GM12878 (cell line): ENCODE data around the gene GEMIN2. TPM values are rescaled to one million over a fixed set of nuclear protein-coding genes. Genes with fewer than 3 reads are reported as not detected.

Experiments
- ATAC-seq: fragments of 200-7000 bp; cut with Tn5 transposase; 3 replicates; pipeline ENCODE4 v1.9.1; 2020; ENCODE audit warnings: mild to moderate bottlenecking, moderate library complexity
- BruUV-seq: library from RNA; stranded (reverse); fragments of 400-500 nt; replicated peaks from 2 replicates; lab custom pipeline; 2021; lab: Mats Ljungman, UMichigan
- CTCF ChIA-PET: fragments of 300-600 bp; sonication (Branson Sonifier 250); formaldehyde crosslinking; extraction: SDS; loops from one replicate; lab custom pipeline; 2021; ENCODE audit warnings: inconsistent platforms; lab: Yijun Ruan, JAX
- POLR2A ChIA-PET: fragments of 350-600 bp; formaldehyde crosslinking; extraction: SDS; loops from one replicate; lab custom pipeline; 2021; ENCODE audit warnings: inconsistent platforms; lab: Charles Lee
- RAD21 ChIA-PET: fragments of 300-600 bp; sonication (Branson Sonifier 250); formaldehyde crosslinking; loops from one replicate; lab custom pipeline; 2023; ENCODE audit warnings: antibody characterized with exemption; ENCODE audit not compliant: unreplicated experiment; lab: Charles Lee
- SMC1A ChIA-PET: fragments of 300-600 bp; sonication (Branson Sonifier 250); formaldehyde crosslinking; loops from one replicate; lab custom pipeline; 2023; ENCODE audit not compliant: unreplicated experiment, uncharacterized antibody; lab: Charles Lee
- DNase-seq: peaks from one replicate; pipeline ENCODE4 v3.0.0-alpha.2; 2011; ENCODE audit warnings: low read depth, low spot score
- FAIRE-seq: peaks from 3 replicates; lab custom pipeline; 2011; peaks lifted over from hg19 to GRCh38; lab: Jason Lieb, UNC
- H2AFZ ChIP-seq: 2 replicates; pipeline ENCODE4 v1.6.0; 2011; ENCODE audit warnings: low read depth, low read length, control low read depth; ENCODE audit not compliant: control insufficient read depth
- H3K27ac ChIP-seq: 2 replicates; pipeline ENCODE4 v1.5.1; 2011; ENCODE audit warnings: control low read depth; ENCODE audit not compliant: control insufficient read depth, insufficient read depth
- H3K27me3 ChIP-seq, 2 experiments: replicated peaks in 1 of 2; 2 replicates each; pipeline versions ENCODE4 v1.6.0 to v1.6.1; 2011; ENCODE audit warnings: low read length in 1 of 2; ENCODE audit not compliant: control insufficient read depth in 2 of 2, insufficient read depth in 2 of 2
- H3K36me3 ChIP-seq, 2 experiments: 2 replicates each; pipeline ENCODE4 v1.5.1; 2011; ENCODE audit warnings: low read length in 1 of 2; ENCODE audit not compliant: control insufficient read depth in 2 of 2, insufficient read depth in 2 of 2
- H3K4me1 ChIP-seq: 2 replicates; pipeline ENCODE4 v1.6.1; 2011; ENCODE audit warnings: mild to moderate bottlenecking, low read length, moderate library complexity, mixed read lengths; ENCODE audit not compliant: control insufficient read depth, insufficient read depth
- H3K4me2 ChIP-seq: 2 replicates; pipeline ENCODE4 v1.6.0; 2011; ENCODE audit warnings: control low read depth; ENCODE audit not compliant: control insufficient read depth, insufficient read depth
- H3K4me3 ChIP-seq: fragments of 200-600 bp; sonication (generic); 2 replicates; pipeline ENCODE4 v1.5.1; 2016
- H3K79me2 ChIP-seq: 2 replicates; pipeline ENCODE4 v1.6.0; 2011; ENCODE audit warnings: low read length; ENCODE audit not compliant: control insufficient read depth, insufficient read depth
- H3K9ac ChIP-seq: 2 replicates; pipeline ENCODE4 v1.8.0; 2011; ENCODE audit warnings: low read length, control low read depth, mixed read lengths; ENCODE audit not compliant: control insufficient read depth, insufficient read depth
- H3K9me3 ChIP-seq: replicated peaks from 3 replicates; pipeline ENCODE4 v1.5.1; 2011; ENCODE audit warnings: mild to moderate bottlenecking, low read length; ENCODE audit not compliant: control insufficient read depth, insufficient read depth
- H4K20me1 ChIP-seq: 2 replicates; pipeline ENCODE4 v1.6.0; 2011; ENCODE audit not compliant: control insufficient read depth, insufficient read depth
- CHD2 ChIP-seq: IDR thresholded peaks from 2 replicates; pipeline ENCODE4 v1.6.1; 2011; ENCODE audit warnings: low read depth, low read length, improper control_type of control experiment, borderline replicate concordance
- EGR1 ChIP-seq, 2 experiments: IDR thresholded peaks; 1 replicate in 1 of 2; 2 replicates in 1 of 2; pipeline ENCODE4 v1.6.1; 2011 to 2012; ENCODE audit warnings: low read depth in 2 of 2, low read length in 2 of 2, borderline replicate concordance in 1 of 2, mild to moderate bottlenecking in 1 of 2, moderate library complexity in 1 of 2
- HDGF ChIP-seq: fragments of 450-650 bp; IDR thresholded peaks from 2 replicates; pipeline ENCODE4 v1.6.1; 2016; ENCODE audit warnings: antibody characterized with exemption
- HSF1 ChIP-seq: fragments of 150-350 bp; IDR thresholded peaks from 2 replicates; pipeline ENCODE4 v1.6.1; 2014; ENCODE audit warnings: mild to moderate bottlenecking, low read depth, low read length
- IKZF2 ChIP-seq, 2 experiments: fragments of 450-650 bp; IDR thresholded peaks; 2 replicates each; pipeline ENCODE4 v1.6.1; 2017; ENCODE audit warnings: mild to moderate bottlenecking in 2 of 2, moderate library complexity in 2 of 2
- MEF2A ChIP-seq: IDR thresholded peaks from 2 replicates; pipeline ENCODE4 v1.6.1; 2011; ENCODE audit warnings: low read depth, mild to moderate bottlenecking, low read length, moderate library complexity; ENCODE audit not compliant: insufficient read depth
- MTA2 ChIP-seq: fragments of 450-650 bp; IDR thresholded peaks from 2 replicates; pipeline ENCODE4 v1.6.1; 2016; ENCODE audit warnings: low read depth, mild to moderate bottlenecking, moderate library complexity
- NFXL1 ChIP-seq: fragments of 450-650 bp; IDR thresholded peaks from 2 replicates; pipeline ENCODE4 v1.6.1; 2017; ENCODE audit warnings: antibody characterized with exemption, mild to moderate bottlenecking, borderline replicate concordance
- POLR2AphosphoS2 ChIP-seq: IDR thresholded peaks from 2 replicates; pipeline ENCODE4 v1.6.1; 2011; ENCODE audit warnings: low read depth, mild to moderate bottlenecking, low read length, improper control_type of control experiment, moderate library complexity
- POLR2AphosphoS5 ChIP-seq: IDR thresholded peaks from 2 replicates; pipeline ENCODE4 v1.6.1; 2011; ENCODE audit warnings: mild to moderate bottlenecking, low read length, inconsistent platforms
- RFX5 ChIP-seq: IDR thresholded peaks from 2 replicates; pipeline ENCODE4 v1.6.1; 2011; ENCODE audit warnings: low read depth, low read length, improper control_type of control experiment
- SIX5 ChIP-seq: IDR thresholded peaks from 2 replicates; pipeline ENCODE4 v1.6.1; 2011; ENCODE audit warnings: mild to moderate bottlenecking, low read depth, low read length, moderate library complexity; ENCODE audit not compliant: severe bottlenecking
- SUPT20H ChIP-seq: IDR thresholded peaks from 2 replicates; pipeline ENCODE4 v1.6.1; 2011; ENCODE audit warnings: low read depth, mild to moderate bottlenecking, low read length, moderate library complexity, borderline replicate concordance; ENCODE audit not compliant: control insufficient read depth
- USF1 ChIP-seq: IDR thresholded peaks from 2 replicates; pipeline ENCODE4 v1.6.1; 2011; ENCODE audit warnings: borderline replicate concordance, low read depth, mild to moderate bottlenecking, moderate library complexity, mixed read lengths, low read length; ENCODE audit not compliant: insufficient read depth; ENCODE audit errors: extremely low read length
- ZNF207 ChIP-seq: fragments of 450-650 bp; IDR thresholded peaks from 2 replicates; pipeline ENCODE4 v1.6.1; 2014; ENCODE audit warnings: antibody characterized with exemption, mild to moderate bottlenecking, borderline replicate concordance
- ZNF217 ChIP-seq: fragments of 450-650 bp; IDR thresholded peaks from 2 replicates; pipeline ENCODE4 v1.6.1; 2017; ENCODE audit warnings: antibody characterized with exemption, mild to moderate bottlenecking
- WGBS: methylation state at CpG from one replicate; pipeline ENCODE4 v1.1.6; 2016; ENCODE audit warnings: low lambda C conversion rate; ENCODE audit not compliant: insufficient replicate concordance, insufficient coverage; ENCODE audit errors: missing lambda C conversion rate; 5-methylcytosine and 5-hydroxymethylcytosine counted together
- in situ Hi-C: fragments of 300-500 bp; cut with MboI; formaldehyde crosslinking; loops from 9 replicates; pipeline ENCODE4 v1.14.3; 2018; ENCODE audit warnings: mixed read lengths
- intact Hi-C: fragments of 100-400 bp; cut with micrococcal nuclease; formaldehyde crosslinking; loops from one replicate; pipeline ENCODE4 v1.14.2; 2022; ENCODE audit not compliant: unreplicated experiment
- polyA plus RNA-seq, 11 experiments: library from polyadenylated mRNA; depleted of rRNA in 4 of 11; unstranded in 6 of 11; stranded (reverse) in 5 of 11; fragments of >200 nt; fragmentation: Nextera tagmentation in 4 of 11; fragmentation: Illumina TruSeq in 1 of 11; extraction: Ambion mirVana in 4 of 11; extraction: Trizol in 1 of 11; gene quantifications; 1 replicate in 1 of 11; 2 replicates in 10 of 11; pipeline versions ENCODE4 v1.2.1 to v1.2.3, GENCODE V29; 2011 to 2016; ENCODE audit warnings: inconsistent platforms in 2 of 11, missing spikeins in 2 of 11, low read depth in 1 of 11
- total RNA-seq, 4 experiments: library from RNA; depleted of rRNA in 3 of 4; stranded (reverse); fragments of >200 nt in 3 of 4; fragmentation: Illumina TruSeq in 1 of 4; extraction: Trizol in 1 of 4; gene quantifications; 2 replicates each; pipeline versions ENCODE4 v1.2.1 to v1.2.3, GENCODE V29; 2013 to 2021

GEMIN2 gene
- total and polyA plus RNA-seq, 10 of the 15 experiments (the other 5 are each of a cell fraction or from before 2014, with no cell fraction given): 25.9 to 69.3 (median 46.1) TPM

- ChIA-PET CTCF (interaction anchor here (0.6 to 3.1 kb wide), 8 partner anchors 10 to 366 kb away, joined by 3 to 13 read pairs (median 4); partner anchors contain the start of gene GEMIN2), RAD21 (interaction anchor here (0.8 to 3.9 kb wide), 7 partner anchors 11 to 361 kb away, joined by 3 to 28 read pairs (median 4); partner anchors contain the start of genes FBXO33, GEMIN2 and TRAPPC6B), SMC1A (interaction anchor here (0.7 to 5.1 kb wide), 9 partner anchors 11 to 364 kb away, joined by 3 to 39 read pairs (median 3); partner anchors contain the start of gene GEMIN2), POLR2A (interaction anchor here (0.9 to 2.6 kb wide), 10 partner anchors 11 to 345 kb away, joined by 3 to 22 read pairs (median 4); partner anchors contain the start of gene GEMIN2)
- peak within 1 kb of the TSS; percentile 69 for H3K4me2 ChIP-seq
- H3K27me3 ChIP-seq: no peaks in the 10 kb centered on the region
- FAIRE-seq: no peak
- WGBS: under 1% methylated on average over 34 of the region's 58 CpGs
- peak within 1 kb of the TSS; percentile 84 for H3K4me3 ChIP-seq
- ATAC-seq: peak; percentile 97
- H3K9ac ChIP-seq: peak within 1 kb of the TSS; percentile 79
- intact Hi-C loops: loop anchor here (1.0 kb wide), 1 partner anchor 11 kb away; the partner anchor contains the start of gene GEMIN2
- H3K36me3 ChIP-seq: no peaks in the 10 kb centered on the region
- peak within 1 kb of the TSS; percentile 73 for H3K27ac ChIP-seq
- H3K4me1 ChIP-seq: peaks cover 6% of the 10 kb centered on the region; the same call in 1 of the 2 replicates
- H2AFZ ChIP-seq: peak within 1 kb of the TSS; percentile 70
- no peaks in the 10 kb centered on the region for H3K9me3 ChIP-seq
- in situ Hi-C loops: no loop called here
- H4K20me1 ChIP-seq: no peaks in the 10 kb centered on the region
- no peak for DNase-seq
- H3K79me2 ChIP-seq: peaks cover 41% of the 10 kb centered on the region
- TSS peak; percentile 98 for BruUV-seq
- TF ChIP-seq EGR1 (IDR thresholded peaks at IDR 0.05; ENCODE audit: borderline replicate concordance in 1 of 2, low read depth in 2 of 2, low read length in 2 of 2) (peak in 1 of 2 experiments; percentile 60; a peak in 2 of 3 replicates), POLR2AphosphoS5 (peak; percentile 82), NFXL1 (no peak), ZNF207 (peak; percentile 29; the same call in 1 of the 2 replicates), POLR2AphosphoS2 (peak; percentile 84), SUPT20H (no peak), MEF2A (no peak), SIX5 (peak; percentile 19), RFX5 (no peak), HDGF (peak; percentile 70), HSF1 (no peak), ZNF217 (no peak), MTA2 (no peak), CHD2 (0 out of 2 replicates have a peak, but pooled peaks have one; percentile 13), IKZF2 (IDR thresholded peaks at IDR 0.05) (peak; percentile 15 to 53; a peak in 2 of 4 replicates), USF1 (no peak)
Measured at GRCh38 chr14:39102969-39103957, 10.9 kb upstream of the GEMIN2 start, which contains the start of gene SEC23A. Gene SEC23A (minus strand): TSS chr14:39103235. CDS start chr14:39096118, 7,117 bp downstream.
